ENCODE results near the gene CYFIP2.

Gene CYFIP2

DNA sequence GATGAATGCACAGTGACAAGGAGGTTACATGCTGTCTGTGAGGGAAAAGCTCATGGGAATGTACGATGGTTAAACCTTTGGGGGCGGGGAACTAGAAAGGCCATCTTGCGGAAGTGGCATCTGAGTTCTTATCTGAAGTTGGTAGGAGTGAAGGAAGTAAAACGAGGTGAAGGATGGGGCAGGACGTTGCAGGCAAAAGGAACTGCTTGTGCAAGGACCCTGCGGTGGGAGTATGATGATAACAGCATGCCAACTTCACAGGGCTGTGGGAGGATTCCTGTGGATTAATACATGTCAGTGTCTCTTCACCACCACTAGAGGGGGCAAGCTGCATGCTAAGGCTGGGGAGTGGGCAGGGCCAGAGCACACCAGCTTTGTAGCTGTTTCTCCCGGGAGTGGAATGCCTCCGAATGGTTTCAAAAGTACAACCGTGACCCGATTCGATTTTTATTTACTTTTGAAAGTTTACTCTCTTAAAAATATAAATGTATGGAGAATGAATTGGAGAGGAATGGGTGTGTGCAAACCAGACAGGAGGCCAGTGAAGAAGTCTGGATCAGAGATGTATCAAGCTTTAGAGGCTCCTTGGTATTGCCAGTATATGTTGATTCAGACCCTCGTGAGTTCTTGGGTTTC is 62.5 kb downstream of the CYFIP2 start:
- peak; percentile 96 for DNase-seq

DNA sequence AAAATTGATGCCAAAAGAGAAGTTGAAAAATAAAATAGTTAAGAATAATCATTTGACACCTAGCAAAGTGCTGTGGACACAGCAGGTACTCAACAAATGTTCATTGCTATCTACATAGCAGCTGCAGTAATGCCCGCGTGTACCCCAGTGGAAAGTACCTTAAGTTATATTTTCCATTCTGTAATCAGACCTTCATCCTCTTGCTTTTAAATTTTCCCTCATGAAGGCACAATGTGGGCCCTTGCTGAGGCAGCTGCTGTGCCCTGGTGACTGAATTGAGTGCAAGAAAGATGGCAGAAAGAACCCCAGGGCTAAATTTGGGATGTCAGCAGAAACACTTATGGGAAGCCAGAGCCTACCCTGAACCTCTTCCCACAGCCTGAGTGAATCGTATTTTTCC is 65.9 kb downstream of the CYFIP2 start:
- DNase-seq: no peak

DNA sequence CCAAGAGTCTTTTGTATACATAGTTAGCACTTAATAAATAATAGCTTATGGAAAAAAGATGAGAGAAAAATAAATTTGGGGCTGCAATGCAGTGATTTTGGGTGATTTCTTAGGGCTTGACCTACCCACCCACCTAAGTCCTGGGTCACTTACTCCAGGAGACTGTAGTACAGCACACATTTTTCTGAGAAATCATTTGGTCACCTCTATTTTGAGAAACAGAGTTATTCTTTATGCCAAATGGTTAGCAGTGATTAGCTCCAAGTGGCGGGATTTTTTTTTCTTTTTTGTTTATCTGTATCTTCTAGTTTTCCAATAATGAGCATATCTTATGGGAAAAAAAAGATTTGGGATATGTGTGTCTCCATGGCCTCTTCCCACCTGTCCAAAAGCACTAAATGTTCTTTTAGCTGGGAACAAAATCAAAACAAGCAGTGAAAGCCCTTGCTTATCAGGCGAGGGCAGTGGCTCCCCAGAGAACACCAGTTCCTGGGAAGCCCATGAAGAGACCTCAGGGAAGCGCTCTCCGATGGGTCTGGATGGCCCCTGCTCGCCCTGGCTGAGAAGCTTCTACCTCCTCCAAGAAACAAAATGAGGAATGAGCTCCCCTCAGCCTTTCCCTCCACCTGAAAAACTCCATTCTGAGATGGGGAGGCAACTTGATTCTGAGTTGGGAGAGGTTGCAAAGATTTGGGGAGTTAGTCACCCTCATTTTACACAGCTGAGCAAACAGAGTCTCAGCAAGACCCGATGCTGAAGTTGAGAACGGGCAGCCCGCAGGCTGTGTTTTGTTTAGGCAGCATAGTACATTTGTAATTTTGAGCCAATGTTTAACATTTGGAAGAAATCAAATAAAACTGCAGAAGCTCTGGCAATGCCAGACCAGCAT is 69.9 kb downstream of the CYFIP2 start:
- DNase-seq: no peak

DNA sequence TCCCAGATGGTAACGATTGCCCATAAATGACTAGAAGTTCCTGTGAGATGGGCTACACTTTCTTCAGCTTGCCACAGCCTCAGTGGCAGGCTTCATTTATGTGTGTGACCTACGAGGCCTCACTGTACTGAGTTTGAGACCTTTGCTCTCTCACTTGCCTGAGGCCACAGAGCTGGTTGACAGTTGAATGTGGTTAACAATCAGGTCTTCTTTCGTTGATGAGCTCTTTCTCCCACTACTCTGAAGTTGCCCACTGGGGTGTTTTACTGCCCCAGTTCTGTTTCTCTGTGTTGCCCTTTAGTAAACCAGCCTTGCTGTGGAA is 70.5 kb downstream of the CYFIP2 start:
- DNase-seq: no peak

DNA sequence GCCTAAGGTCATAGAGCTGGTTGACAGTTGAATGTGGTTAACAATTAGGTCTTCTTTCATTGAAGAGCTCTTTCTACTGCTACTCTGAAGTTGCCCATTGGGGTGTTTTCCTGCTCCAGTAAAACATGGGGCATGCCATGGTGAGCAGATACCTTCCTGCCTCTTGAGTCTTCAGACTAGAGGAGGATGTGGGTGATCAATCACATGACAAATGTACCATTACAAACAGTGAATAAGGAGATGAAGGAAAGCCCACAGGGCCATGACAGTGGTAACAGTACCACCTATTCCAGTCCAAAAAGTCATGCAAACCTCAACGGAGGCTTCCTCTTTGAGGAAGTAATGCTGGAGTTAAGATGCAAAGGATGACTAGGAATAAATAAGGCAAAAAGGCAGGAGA is 73.5 kb downstream of the CYFIP2 start:
- DNase-seq: no peak

DNA sequence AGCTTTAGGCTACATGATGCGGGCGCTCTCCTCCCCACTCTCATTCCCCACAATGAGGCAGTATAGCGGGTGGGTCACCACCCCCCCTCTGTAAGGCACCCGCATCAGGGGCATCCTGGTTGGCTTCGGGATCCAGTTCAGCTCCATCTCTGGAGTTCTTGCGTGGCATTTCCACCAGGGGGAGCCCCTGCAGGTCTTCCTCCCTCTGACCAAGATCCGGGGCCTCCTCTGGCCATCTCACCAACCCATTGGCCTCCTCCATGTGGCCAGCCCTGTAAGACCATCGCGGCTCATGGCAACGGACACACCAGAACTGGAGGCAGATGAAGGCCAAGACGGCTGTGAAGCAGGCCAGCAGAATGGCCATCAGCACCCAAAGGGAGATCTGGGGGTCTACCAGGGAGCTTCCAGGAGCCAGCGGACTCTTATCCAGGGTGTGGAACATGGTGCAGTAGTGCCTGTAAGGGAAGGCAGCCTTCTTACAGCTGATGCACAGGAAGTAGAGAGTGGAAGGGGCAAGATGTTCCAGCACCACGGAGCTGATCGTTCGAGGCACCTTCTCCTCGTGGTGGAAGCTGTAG is 77.0 kb downstream of the CYFIP2 start:
- peak; percentile 64 for DNase-seq

DNA sequence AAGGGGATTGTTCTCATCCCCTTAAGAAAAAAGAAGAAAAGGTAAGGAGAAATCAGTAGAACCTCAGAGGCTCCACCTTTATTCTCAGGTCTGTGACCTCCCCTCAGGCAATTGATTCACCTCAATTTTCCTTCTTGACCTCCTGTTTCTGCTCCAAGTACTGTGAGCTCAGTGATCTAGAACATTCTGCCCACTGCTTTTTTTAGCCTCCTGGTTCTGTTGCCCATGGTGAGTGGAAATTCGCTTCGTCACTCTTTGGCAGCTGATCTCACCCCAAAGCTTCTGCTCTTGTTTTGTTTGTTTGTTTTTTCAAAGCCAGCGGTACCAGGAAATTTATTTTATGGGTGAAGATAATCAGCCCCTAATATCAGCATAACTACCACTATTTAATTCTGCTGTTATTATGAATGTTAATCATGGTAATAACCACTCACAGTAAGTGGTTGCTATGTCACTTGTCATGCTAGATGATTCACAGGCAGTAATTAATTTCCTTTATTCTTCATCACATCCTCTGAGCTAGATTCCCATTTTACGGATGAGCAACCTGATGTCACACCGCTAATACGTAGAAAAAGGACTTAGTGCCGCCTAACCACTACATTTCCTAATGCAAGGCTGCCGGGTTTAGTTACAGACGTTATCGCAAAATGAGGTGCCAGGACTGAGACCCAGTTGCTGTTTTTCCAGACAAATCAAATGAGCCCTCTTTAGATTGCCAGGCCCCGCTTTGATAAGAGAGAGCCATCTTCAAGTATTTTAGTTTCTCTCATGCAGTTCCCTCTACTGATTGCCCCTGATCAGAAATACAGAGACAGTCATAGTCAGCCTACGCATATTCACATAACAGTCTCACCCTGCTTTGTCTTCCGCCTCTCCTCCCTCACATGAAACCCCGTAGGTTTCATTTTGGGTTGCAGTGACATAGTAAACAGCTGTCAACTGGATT is 78.2 kb downstream of the CYFIP2 start:
- no peak for DNase-seq

DNA sequence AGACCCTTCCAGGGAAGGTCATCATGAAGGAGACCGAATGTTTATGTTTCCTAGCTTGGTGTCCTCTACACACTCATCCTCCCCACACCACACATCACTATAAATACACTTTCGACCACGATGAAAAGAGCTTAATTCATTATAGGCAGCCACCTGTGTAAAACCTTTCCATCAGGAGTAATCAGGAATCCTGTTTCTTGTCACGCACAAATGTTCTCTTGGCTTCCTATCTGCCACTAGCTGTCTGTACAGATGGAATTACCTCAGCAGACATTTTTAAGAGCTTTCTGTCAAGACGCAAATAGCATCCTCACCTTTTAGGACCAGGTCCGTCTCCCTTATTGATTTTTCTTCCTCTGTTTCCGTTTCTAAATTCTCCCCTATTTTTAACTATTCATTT is 79.1 kb downstream of the CYFIP2 start:
- DNase-seq: no peak

DNA sequence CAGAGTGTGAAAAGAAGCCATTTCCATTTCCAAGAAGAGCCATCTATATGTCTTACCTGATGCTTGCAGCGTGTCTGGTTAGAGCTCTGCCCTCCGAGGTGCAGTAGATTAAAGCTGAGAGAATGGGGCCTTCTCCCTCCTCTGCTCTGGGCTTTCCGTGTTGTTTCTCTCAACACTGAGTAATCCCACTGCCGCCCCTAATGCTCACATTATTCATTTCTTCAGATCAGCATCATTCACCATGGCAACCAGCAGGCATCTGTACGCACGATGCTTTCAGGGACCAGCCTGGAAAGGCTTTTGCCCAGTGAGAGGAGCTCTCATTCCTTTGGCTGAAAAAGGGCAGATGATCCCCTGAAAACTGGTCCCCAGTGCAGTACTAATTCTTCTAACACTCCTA is 79.6 kb downstream of the CYFIP2 start:
- no peak for DNase-seq

DNA sequence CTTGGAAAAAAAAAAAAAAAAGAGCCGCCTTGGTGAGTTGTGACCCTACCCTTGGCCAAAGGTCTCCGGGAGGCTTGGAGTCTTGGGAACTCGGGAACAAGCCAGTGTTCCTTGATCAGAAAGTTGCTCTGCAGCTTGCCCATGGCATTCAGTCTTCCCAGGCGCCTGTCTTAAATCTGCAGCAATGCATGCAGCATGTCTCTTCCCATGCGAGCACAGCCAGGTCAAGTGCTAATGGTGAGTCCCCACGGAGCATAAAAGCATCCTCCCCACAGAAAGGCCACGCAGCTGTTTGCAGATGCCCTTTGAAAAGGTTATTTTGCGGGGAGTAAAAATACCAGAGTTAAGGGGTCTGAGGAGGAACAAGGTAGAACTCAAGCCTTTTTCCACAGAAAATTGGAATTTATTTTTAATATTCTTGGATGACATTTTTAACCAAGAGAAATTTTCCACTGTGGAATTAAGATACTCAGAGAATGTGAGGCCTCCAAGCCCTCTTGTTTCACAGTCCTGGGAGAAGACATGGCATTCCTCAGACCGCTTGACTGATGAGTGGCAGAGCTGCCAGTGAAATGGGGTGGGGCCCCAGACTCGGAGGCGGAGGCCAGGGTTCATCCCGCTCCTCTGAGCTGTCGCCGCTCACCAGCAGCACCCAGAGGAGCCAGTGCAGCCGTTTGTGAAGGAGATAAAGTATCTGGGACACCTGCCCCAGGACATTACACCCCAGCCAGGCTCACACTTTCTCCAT is 81.6 kb downstream of the CYFIP2 start:
- no peak for DNase-seq

DNA sequence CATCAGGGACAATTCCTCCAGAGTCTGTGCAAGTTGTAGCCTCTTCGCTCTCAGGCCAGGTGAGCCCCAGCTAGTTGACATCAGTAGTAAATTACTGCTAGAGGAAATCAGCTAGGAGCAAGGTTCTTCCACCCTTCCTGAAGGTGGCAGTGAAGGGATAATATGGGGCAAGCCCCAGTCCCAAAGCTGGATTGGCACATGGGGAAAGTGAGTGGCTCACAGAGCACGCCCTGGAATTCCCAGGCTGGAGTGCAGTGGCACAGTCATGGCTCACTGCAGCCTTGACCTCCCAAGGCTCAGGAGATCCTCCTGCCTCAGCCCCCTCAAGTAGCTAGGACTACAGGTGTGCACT is 82.1 kb downstream of the CYFIP2 start:
- DNase-seq: peak; percentile 10

DNA sequence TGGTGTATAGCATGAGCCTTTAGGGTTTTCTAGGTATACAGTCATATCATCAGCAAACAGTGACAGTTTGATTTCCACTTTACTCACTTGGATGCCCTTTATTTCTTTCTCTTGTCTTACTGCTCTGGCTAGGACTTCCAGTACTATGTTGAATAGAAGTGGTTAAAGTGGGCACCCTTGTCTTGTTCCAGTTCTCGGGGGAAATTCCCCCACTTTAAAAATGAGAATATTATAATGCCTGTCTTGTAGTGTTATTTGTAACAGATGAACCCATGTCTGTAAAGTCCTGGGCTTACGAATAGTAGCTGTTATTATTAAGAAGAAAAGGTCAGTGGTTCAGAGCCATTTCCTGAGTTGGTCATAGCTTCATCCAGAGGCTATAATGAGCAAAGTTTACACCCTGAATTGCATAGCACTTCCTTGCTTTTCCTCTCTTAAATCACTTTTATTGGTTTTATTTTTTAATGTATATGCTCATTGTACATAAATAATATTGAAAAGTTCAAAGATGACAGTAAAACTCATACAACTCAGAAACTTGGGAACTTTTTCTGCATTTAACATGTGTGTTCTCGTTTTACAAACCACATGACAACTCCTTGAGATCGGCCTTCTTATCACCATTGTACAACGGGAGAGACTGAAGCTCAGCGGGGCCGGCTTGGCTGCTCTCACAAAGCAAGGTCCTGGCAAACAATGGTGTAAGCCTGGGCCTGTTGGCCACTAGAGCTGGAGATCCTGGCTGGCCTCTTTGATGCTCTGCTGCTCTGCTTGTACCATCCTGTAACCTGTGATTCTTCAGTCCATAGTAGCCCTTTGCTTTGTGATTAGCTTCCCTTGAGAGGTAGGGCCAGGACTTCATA is 85.2 kb downstream of the CYFIP2 start:
- DNase-seq: no peak

DNA sequence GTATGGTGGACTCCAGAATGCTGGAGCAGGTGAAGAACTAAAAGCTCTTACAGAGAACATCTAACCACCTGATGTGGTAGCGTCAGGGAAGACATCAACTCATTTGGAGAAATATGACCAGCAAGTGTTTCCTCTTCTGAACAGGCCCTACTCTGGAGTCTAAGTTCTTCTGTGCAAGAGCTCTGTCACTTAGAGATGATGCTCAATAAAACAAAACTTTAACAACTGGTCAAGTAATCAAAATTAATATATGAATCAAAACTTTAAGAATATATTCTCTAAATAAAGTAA is 85.8 kb downstream of the CYFIP2 start:
- no peak for DNase-seq

DNA sequence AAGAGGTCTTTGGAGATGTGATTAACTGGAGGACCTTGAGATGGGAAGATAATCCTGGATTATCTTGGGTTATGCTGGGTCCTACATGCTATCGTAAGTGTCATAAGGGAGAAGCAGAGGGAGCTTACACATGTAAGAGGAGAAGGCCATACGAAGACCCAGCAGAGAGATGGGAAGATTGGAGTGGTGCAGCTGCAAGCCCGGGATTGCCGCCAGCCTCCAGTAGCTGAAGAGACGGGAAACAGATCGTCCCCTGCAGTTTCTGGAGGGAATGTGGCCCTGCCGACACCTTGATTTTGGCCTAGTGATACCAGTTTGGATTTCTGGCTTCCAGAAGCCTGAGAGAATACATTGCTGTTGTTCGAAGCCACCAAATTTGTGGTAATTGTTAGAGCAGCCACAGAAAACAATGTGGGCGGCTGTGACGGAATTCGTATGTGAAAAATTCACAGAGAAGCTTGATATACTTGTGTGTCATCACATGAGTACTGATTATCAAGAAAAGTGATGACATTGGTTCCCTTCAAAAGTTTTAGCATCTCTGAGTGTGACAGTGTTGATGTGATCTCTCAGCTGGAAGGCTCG is 86.9 kb downstream of the CYFIP2 start:
- DNase-seq: no peak

DNA sequence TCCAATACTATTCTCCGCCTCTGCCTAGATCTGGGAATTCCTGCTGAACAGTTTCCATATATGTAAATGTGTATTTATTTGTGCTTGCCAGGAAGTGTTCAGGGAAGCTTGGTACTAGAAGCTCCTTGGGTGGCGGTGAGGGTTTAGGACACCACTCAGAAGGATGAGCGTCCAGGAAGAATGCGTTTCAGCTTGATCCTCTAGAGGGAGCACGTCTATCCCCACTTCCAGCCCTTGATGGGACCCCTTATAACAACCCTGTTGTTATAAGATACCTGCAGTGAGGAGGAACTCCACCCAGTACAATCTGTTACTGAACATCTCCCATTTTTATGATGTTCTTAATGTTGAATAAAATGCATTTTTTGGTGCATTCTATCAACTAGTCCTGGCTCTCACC is 88.9 kb downstream of the CYFIP2 start:
- peak; percentile 24 for DNase-seq

DNA sequence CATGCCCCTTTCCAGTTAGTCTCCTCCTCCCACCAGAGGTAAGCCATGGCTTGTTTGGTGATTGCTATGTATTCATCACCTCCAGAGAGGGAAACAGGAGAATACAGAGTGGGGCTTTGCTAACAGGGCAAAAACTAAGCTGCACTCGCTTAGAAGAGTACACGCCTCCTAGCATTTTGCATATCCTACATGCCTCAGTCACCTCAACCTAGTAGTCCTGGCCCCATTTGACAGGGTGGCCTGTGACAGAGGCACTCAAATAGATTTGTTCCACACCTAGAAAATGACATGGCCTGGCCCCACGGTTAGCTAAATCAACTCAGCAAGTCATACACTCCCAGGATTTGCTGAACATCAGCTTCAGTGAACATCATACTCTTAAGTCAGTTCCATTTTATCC is 90.7 kb downstream of the CYFIP2 start:
- no peak for DNase-seq

DNA sequence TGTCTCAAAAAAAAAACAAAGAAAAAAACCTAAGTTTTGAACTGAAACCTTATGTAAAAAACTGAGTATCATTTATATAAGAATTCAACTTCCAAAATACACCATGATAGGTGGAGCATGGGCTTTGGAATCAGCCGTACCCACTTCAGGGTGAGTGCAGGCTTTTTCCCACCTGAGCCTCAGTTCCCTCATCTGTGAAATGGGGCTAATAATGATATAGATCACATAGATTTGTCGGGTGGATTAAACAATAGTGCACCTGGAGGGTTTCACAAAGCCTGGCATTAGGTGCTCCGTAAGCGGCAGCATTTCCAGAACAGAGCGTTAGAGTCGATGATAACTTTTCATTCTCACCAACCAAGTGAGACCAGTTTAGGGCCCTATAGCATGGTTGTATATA is 91.9 kb downstream of the CYFIP2 start:
- DNase-seq: no peak

DNA sequence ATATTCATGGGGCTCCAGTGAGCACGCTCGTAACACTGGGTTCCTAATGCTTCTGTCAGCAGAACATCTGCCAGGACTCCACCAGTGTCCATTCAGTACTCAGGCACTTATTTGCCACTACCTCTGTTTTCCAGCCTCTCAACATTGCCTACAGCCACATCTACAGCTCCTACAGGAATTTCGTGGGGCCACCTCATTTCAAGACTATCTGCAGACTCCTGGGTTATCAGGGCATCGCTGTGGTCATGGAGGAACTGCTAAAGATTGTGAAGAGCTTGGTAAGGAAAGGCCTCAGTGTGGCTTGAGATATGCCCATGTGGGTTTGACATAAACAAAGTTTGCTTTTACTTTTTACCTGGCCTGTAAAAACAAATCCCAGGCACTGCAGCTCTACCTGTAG is 92.9 kb downstream of the CYFIP2 start:
- DNase-seq: peak; percentile 23

DNA sequence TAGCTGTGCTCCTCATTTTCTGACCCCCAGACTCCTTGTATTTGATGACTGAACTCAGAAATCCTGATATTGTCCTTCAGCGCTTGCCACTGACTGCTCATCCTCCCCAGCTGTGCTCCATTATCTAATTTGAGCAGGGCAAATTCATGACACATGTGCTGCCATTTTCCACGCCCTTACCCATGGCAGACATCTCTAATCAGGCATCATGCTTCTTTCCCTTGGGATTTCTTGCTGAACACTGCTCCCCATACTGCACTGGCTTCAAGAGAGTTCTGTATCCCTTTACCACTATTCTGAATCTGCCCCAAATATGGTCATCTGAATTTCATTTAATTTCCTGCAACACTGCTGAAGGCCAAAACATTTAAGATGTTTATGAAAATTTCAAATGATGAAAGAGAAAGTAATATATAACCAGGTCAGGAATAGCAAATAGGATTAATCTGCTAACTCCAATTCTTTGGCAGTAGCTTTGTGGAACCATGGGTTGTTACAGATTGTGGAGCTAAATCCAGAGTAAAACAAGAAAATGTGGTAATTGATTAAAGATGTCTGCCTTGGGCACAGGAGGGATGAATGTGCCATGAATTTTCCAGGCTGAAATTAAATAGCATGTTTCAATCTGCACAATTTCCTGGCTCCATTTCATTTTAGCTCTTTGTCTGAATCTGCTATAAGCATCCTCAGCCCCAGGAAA is 93.6 kb downstream of the CYFIP2 start:
- no peak for DNase-seq

DNA sequence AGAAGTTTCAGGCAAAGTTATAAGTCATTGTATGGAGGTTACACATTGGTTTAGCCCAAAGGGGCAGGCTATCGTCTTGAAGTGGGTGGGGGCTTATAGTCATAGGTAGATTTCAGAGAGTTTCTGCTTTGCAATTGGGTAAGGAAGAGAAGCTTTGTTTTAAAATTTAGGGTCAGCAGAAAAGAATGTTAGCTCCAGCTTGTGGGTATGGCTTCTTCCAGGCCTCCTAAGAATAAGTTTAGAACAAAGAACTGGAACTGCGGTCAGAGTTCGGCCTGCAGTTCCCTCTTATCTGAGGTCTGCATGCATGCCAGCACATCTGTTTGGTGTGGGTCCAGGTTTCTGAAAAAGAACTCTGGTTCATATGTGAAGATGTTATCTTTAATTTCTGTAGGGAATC is 96.1 kb downstream of the CYFIP2 start:
- peak; percentile 96 for DNase-seq

DNA sequence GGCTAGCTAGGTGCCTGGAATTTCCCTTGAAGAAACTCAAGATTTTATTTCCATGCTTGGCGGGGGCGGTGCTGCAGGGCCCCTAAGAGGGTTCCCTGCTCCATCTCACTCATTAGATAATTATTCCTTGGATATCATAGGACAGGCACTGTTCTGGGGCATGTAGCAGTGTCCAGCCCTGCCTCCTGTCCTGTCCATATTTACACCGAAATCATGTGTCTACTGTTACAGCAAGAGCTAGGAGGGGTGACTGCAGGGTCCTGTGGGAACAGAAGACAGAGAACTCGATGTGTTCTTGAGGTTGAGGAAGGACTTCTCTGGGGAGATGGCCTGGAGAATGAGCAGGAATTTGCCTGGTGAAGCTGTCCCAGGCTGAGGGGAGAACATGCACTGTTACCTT is 96.6 kb downstream of the CYFIP2 start:
- no peak for DNase-seq
